ENCODE data around the gene PDE4D. TPM values are rescaled to one million over a fixed set of nuclear protein-coding genes. Genes with fewer than 3 reads are reported as not detected.

The PDE4D gene
- total RNA-seq, 1 donor from 2014 or later: 14.2 TPM

DNA sequence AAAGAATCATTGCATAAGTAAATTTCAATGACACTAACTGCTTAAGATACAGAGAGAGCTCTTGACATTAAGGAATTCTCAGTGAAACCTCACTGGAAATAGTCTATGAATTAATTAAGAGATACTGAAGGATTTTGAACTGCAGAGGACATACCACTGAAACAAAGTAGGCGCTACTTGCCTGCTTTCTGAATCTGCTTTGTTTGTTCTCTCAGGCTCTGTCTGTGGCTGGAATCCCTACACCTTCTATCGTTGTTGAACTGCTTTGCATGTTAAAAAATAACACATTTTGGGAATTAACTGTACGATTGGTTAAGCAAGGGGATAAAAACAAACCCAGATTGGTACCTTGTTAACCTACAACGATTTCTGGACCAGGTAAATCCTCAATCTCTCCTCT, 435.2 kb downstream of the PDE4D start:
- H2AFZ ChIP-seq (ENCODE audit: low read depth, low read length): no peak overlapping the region
- H3K4me2 ChIP-seq (ENCODE audit: low read length): no peak overlapping the region
- H3K9me3 ChIP-seq (ENCODE audit: insufficient read depth, low read depth, low read length): no peaks in the 10 kb centered on the region
- DNase-seq (ENCODE audit: low read depth) (no peak), FAIRE-seq (no peak)
- H3K4me1 ChIP-seq (ENCODE audit: insufficient read depth, low read length): no peaks in the 10 kb centered on the region
- Mint-ChIP-seq H3K9me3 (ENCODE audit: unreplicated experiment) (peaks cover 11% of the 10 kb centered on the region), H3K36me3 (ENCODE audit: low read depth, unreplicated experiment) (no peaks in the 10 kb centered on the region), H3K27me3 (ENCODE audit: low read depth, unreplicated experiment) (no peaks in the 10 kb centered on the region), H3K4me3 (ENCODE audit: unreplicated experiment) (no peak overlapping the region), H3K27ac (ENCODE audit: unreplicated experiment) (no peak overlapping the region), H3K4me1 (ENCODE audit: low read depth, unreplicated experiment) (no peaks in the 10 kb centered on the region)
- no peak for TF ChIP-seq CTCF (IDR thresholded peaks at IDR 0.05; ENCODE audit: insufficient read depth, low read depth, low read length)
- TF ChIP-seq EZH2 (IDR thresholded peaks at IDR 0.05; ENCODE audit: insufficient read depth, low read length): no peak
- no peaks in the 10 kb centered on the region for H4K20me1 ChIP-seq (ENCODE audit: insufficient read depth, low read length)
- no peak overlapping the region for H3K9ac ChIP-seq (ENCODE audit: low read length)
- H3K79me2 ChIP-seq (ENCODE audit: insufficient read depth, low read length): no peaks in the 10 kb centered on the region
- H3K27ac ChIP-seq (ENCODE audit: low read depth, low read length): no peak overlapping the region
- no peaks in the 10 kb centered on the region for H3K36me3 ChIP-seq (ENCODE audit: insufficient read depth, low read length)
- no peak overlapping the region for H3K4me3 ChIP-seq (ENCODE audit: insufficient read depth, low read depth, low read length)
- H3K27me3 ChIP-seq (ENCODE audit: insufficient read depth, low read length): no peaks in the 10 kb centered on the region

GRCh38 chr5:59449905-59450644, 443.5 kb downstream of the PDE4D start:
- FAIRE-seq: no peak
- Histone ChIP-seq H3K9ac (ENCODE audit: low read length) (no peak overlapping the region), H3K4me2 (ENCODE audit: low read length) (no peak overlapping the region), H3K9me3 (ENCODE audit: insufficient read depth, low read depth, low read length) (no peaks in the 10 kb centered on the region), H3K36me3 (ENCODE audit: insufficient read depth, low read length) (no peaks in the 10 kb centered on the region), H3K4me3 (ENCODE audit: insufficient read depth, low read depth, low read length) (no peak overlapping the region), H3K4me1 (ENCODE audit: insufficient read depth, low read length) (no peaks in the 10 kb centered on the region), H2AFZ (ENCODE audit: low read depth, low read length) (no peak overlapping the region), H3K27ac (ENCODE audit: low read depth, low read length) (no peak overlapping the region), H4K20me1 (ENCODE audit: insufficient read depth, low read length) (no peaks in the 10 kb centered on the region), H3K79me2 (ENCODE audit: insufficient read depth, low read length) (no peaks in the 10 kb centered on the region), H3K27me3 (ENCODE audit: insufficient read depth, low read length) (no peaks in the 10 kb centered on the region)
- H3K4me1 Mint-ChIP-seq (ENCODE audit: low read depth, unreplicated experiment): no peaks in the 10 kb centered on the region
- peaks cover 2% of the 10 kb centered on the region for H3K36me3 Mint-ChIP-seq (ENCODE audit: low read depth, unreplicated experiment)
- peaks cover 9% of the 10 kb centered on the region for H3K9me3 Mint-ChIP-seq (ENCODE audit: unreplicated experiment)
- H3K27me3 Mint-ChIP-seq (ENCODE audit: low read depth, unreplicated experiment): no peaks in the 10 kb centered on the region
- no peak for TF ChIP-seq CTCF (IDR thresholded peaks at IDR 0.05; ENCODE audit: insufficient read depth, low read depth, low read length)
- TF ChIP-seq EZH2 (IDR thresholded peaks at IDR 0.05; ENCODE audit: insufficient read depth, low read length): no peak
- H3K4me3 Mint-ChIP-seq (ENCODE audit: unreplicated experiment): no peak overlapping the region
- no peak overlapping the region for H3K27ac Mint-ChIP-seq (ENCODE audit: unreplicated experiment)
- no peak for DNase-seq (ENCODE audit: low read depth)

- TF ChIP-seq EZH2 (IDR thresholded peaks at IDR 0.05; ENCODE audit: insufficient read depth, low read length) (no peak), CTCF (IDR thresholded peaks at IDR 0.05; ENCODE audit: insufficient read depth, low read depth, low read length) (no peak)
- Mint-ChIP-seq H3K4me3 (ENCODE audit: unreplicated experiment) (no peak overlapping the region), H3K36me3 (ENCODE audit: low read depth, unreplicated experiment) (peaks cover 2% of the 10 kb centered on the region), H3K4me1 (ENCODE audit: low read depth, unreplicated experiment) (no peaks in the 10 kb centered on the region), H3K27me3 (ENCODE audit: low read depth, unreplicated experiment) (no peaks in the 10 kb centered on the region), H3K27ac (ENCODE audit: unreplicated experiment) (no peak overlapping the region), H3K9me3 (ENCODE audit: unreplicated experiment) (peaks cover 2% of the 10 kb centered on the region)
- Histone ChIP-seq H2AFZ (ENCODE audit: low read depth, low read length) (no peak overlapping the region), H3K4me3 (ENCODE audit: insufficient read depth, low read depth, low read length) (no peak overlapping the region), H3K36me3 (ENCODE audit: insufficient read depth, low read length) (no peaks in the 10 kb centered on the region), H3K4me1 (ENCODE audit: insufficient read depth, low read length) (no peaks in the 10 kb centered on the region), H3K27me3 (ENCODE audit: insufficient read depth, low read length) (no peaks in the 10 kb centered on the region), H3K4me2 (ENCODE audit: low read length) (no peak overlapping the region), H4K20me1 (ENCODE audit: insufficient read depth, low read length) (no peaks in the 10 kb centered on the region), H3K27ac (ENCODE audit: low read depth, low read length) (no peak overlapping the region), H3K9me3 (ENCODE audit: insufficient read depth, low read depth, low read length) (no peaks in the 10 kb centered on the region), H3K79me2 (ENCODE audit: insufficient read depth, low read length) (no peaks in the 10 kb centered on the region), H3K9ac (ENCODE audit: low read length) (no peak overlapping the region)
- no peak for FAIRE-seq
- DNase-seq (ENCODE audit: low read depth): peak; percentile 30
Observed at GRCh38 chr5:59446356-59446755, 447.2 kb downstream of the PDE4D start.

All from astrocyte (in vitro differentiated cells and primary cell).